ENCODE measurements around the gene PIGR. TPM values are rescaled to one million over a fixed set of nuclear protein-coding genes. Genes with fewer than 3 reads are reported as not detected.

The PIGR gene
- 0.49 TPM for total RNA-seq

GRCh38 chr1:206946261-206946660 is at the start of gene PIGR:
PIGR (minus strand) TSS chr1:206946466; CDS start chr1:206940531, 5,935 bp downstream.
- intact Hi-C loops (cut with DNase I), result no loop called here
- DNase-seq (ENCODE audit: low spot score), result no peak
- ATAC-seq, result no peak

- ATAC-seq (no peak), DNase-seq (ENCODE audit: low spot score) (no peak)
- intact Hi-C loops (cut with DNase I), result no loop called here
These were observed 46.5 kb upstream of the PIGR start for GRCh38 chr1:206992790-206993189.

- ATAC-seq (no peak), DNase-seq (ENCODE audit: low spot score) (no peak)
- intact Hi-C loops (cut with DNase I), result no loop called here
These were observed 41.6 kb upstream of the PIGR start for GRCh38 chr1:206987873-206988272.

- intact Hi-C loops (cut with DNase I), result no loop called here
- ATAC-seq (no peak), DNase-seq (ENCODE audit: low spot score) (no peak)
These were observed 40.6 kb upstream of the PIGR start for GRCh38 chr1:206986885-206987284.

- ATAC-seq (no peak), DNase-seq (ENCODE audit: low spot score) (no peak)
- intact Hi-C loops (cut with DNase I), result no loop called here
These were observed 40.1 kb upstream of the PIGR start for GRCh38 chr1:206986402-206986801.

GRCh38 chr1:206985162-206985749 is 39.0 kb upstream of the PIGR start:
- ATAC-seq, result no peak
- no peak for DNase-seq (ENCODE audit: low spot score)
- intact Hi-C loops (cut with DNase I), result no loop called here

GRCh38 chr1:206982216-206982615 is 36.0 kb upstream of the PIGR start:
- intact Hi-C loops (cut with DNase I), result no loop called here
- DNase-seq (ENCODE audit: low spot score) (peak; percentile 63), ATAC-seq (peak; percentile 90)

GRCh38 chr1:206979379-206980043 is 33.2 kb upstream of the PIGR start:
- ATAC-seq (no peak), DNase-seq (ENCODE audit: low spot score) (no peak)
- intact Hi-C loops (cut with DNase I), result no loop called here

- ATAC-seq (no peak), DNase-seq (ENCODE audit: low spot score) (no peak)
- intact Hi-C loops (cut with DNase I), result no loop called here
These were observed 32.0 kb upstream of the PIGR start for GRCh38 chr1:206978259-206978658.

- intact Hi-C loops (cut with DNase I), result no loop called here
- no peak for ATAC-seq
- DNase-seq (ENCODE audit: low spot score), result no peak
These were observed 29.0 kb upstream of the PIGR start for GRCh38 chr1:206975306-206975705.

GRCh38 chr1:206974140-206974539 is 27.9 kb upstream of the PIGR start:
- intact Hi-C loops (cut with DNase I), result no loop called here
- DNase-seq (ENCODE audit: low spot score) (no peak), ATAC-seq (no peak)

- ATAC-seq (no peak), DNase-seq (ENCODE audit: low spot score) (no peak)
- intact Hi-C loops (cut with DNase I), result no loop called here
These were observed 26.5 kb upstream of the PIGR start for GRCh38 chr1:206972728-206973127.

GRCh38 chr1:206971029-206971655 is 24.9 kb upstream of the PIGR start:
- intact Hi-C loops (cut with DNase I), result no loop called here
- DNase-seq (ENCODE audit: low spot score) (no peak), ATAC-seq (peak; percentile 30)

GRCh38 chr1:206970446-206970845 is 24.2 kb upstream of the PIGR start, which contains the start of gene FCAMR:
FCAMR (minus strand) TSS chr1:206970460; CDS start chr1:206970125, 335 bp downstream.
- ATAC-seq (no peak), DNase-seq (ENCODE audit: low spot score) (no peak)
- intact Hi-C loops (cut with DNase I), result no loop called here

- ATAC-seq (peak; percentile 32), DNase-seq (ENCODE audit: low spot score) (no peak)
- intact Hi-C loops (cut with DNase I), result no loop called here
These were observed 22.8 kb upstream of the PIGR start for GRCh38 chr1:206969090-206969489.

- intact Hi-C loops (cut with DNase I), result no loop called here
- ATAC-seq (peak; percentile 60), DNase-seq (ENCODE audit: low spot score) (no peak)
These were observed 21.0 kb upstream of the PIGR start for GRCh38 chr1:206967096-206967849.

- DNase-seq (ENCODE audit: low spot score), result no peak
- intact Hi-C loops (cut with DNase I), result no loop called here
These were observed 19.5 kb upstream of the PIGR start for GRCh38 chr1:206965781-206966180.

GRCh38 chr1:206963740-206964139 is 17.5 kb upstream of the PIGR start:
- intact Hi-C loops (cut with DNase I), result loop anchor here (5.0 kb wide), 1 partner anchor 1914 kb away; no protein-coding TSS in a partner anchor
- DNase-seq (ENCODE audit: low spot score), result no peak
- no peak for ATAC-seq

More at GRCh38 chr1:206965781-206966180, 19.5 kb upstream of the PIGR start:
- no peak for ATAC-seq

- ATAC-seq (no peak), DNase-seq (ENCODE audit: low spot score) (no peak)
These were observed 16.9 kb upstream of the PIGR start for GRCh38 chr1:206963119-206963712.

More at GRCh38 chr1:206963119-206963712, 16.9 kb upstream of the PIGR start:
- intact Hi-C loops (cut with DNase I), result loop anchor here (5.0 kb wide), 1 partner anchor 1914 kb away; no protein-coding TSS in a partner anchor

Measured in sciatic nerve (tissue), 2 donors.